ENCODE results near the gene PACRG.

DNA sequence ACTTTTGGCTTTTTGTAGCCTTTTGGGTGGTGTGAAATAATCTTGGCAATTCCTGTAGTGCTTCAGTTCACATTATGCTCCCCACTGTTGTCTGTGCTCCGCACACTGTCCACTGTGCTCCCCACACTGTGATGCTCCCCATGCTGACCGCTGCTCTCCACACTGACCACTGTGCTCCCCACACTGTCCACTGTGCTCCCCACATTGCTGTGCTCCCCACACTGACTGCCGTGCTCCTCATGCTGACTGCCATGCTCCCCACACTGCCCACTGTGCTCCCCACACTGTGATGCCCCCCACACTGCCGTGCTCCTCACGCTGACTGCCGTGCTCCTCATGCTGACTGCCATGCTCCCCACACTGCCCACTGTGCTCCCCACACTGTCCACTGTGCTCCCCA is 118.9 kb downstream of the PACRG start:
- TF ChIP-seq, protein P1, sequence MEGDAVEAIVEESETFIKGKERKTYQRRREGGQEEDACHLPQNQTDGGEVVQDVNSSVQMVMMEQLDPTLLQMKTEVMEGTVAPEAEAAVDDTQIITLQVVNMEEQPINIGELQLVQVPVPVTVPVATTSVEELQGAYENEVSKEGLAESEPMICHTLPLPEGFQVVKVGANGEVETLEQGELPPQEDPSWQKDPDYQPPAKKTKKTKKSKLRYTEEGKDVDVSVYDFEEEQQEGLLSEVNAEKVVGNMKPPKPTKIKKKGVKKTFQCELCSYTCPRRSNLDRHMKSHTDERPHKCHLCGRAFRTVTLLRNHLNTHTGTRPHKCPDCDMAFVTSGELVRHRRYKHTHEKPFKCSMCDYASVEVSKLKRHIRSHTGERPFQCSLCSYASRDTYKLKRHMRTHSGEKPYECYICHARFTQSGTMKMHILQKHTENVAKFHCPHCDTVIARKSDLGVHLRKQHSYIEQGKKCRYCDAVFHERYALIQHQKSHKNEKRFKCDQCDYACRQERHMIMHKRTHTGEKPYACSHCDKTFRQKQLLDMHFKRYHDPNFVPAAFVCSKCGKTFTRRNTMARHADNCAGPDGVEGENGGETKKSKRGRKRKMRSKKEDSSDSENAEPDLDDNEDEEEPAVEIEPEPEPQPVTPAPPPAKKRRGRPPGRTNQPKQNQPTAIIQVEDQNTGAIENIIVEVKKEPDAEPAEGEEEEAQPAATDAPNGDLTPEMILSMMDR (IDR thresholded peaks at IDR 0.05; ENCODE audit: low read depth, low read length, missing input control), result no peak
- TF ChIP-seq GABPA (IDR thresholded peaks at IDR 0.05 in 1 of 2, conservative IDR thresholded peaks at IDR 0.05 in 1 of 2), result no peak
- TF ChIP-seq, protein P2, sequence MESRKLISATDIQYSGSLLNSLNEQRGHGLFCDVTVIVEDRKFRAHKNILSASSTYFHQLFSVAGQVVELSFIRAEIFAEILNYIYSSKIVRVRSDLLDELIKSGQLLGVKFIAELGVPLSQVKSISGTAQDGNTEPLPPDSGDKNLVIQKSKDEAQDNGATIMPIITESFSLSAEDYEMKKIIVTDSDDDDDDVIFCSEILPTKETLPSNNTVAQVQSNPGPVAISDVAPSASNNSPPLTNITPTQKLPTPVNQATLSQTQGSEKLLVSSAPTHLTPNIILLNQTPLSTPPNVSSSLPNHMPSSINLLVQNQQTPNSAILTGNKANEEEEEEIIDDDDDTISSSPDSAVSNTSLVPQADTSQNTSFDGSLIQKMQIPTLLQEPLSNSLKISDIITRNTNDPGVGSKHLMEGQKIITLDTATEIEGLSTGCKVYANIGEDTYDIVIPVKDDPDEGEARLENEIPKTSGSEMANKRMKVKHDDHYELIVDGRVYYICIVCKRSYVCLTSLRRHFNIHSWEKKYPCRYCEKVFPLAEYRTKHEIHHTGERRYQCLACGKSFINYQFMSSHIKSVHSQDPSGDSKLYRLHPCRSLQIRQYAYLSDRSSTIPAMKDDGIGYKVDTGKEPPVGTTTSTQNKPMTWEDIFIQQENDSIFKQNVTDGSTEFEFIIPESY (IDR thresholded peaks at IDR 0.05), result no peak
- TF ChIP-seq, protein P3, sequence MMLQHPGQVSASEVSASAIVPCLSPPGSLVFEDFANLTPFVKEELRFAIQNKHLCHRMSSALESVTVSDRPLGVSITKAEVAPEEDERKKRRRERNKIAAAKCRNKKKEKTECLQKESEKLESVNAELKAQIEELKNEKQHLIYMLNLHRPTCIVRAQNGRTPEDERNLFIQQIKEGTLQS (IDR thresholded peaks at IDR 0.05), result no peak
